ENCODE measurements around the gene GPATCH3. TPM values are rescaled to one million over a fixed set of nuclear protein-coding genes. Genes with fewer than 3 reads are reported as not detected.

GPATCH3 gene
- total RNA-seq, result 14.8 and 17.7 TPM in 2 replicates
- polyA plus RNA-seq, result 10.3 and 12.1 TPM in 2 replicates
- polyA plus RNA-seq (2011; cell fraction: cytosol; rRNA removed), result 9.6 and 11.4 TPM in 2 replicates
- polyA plus RNA-seq (2011; cell fraction: nucleus; rRNA removed), result 18.5 TPM in 2 replicates
- polyA plus RNA-seq (2012), result 10.0 and 10.2 TPM in 2 replicates
- 11.3 and 14.0 TPM in 2 replicates for polyA minus RNA-seq
- 5.7 TPM for polyA minus RNA-seq (2011; cell fraction: cytosol; rRNA and poly(A)+ RNA removed)
- 7.5 and 12.1 TPM in 2 replicates for polyA minus RNA-seq (2011; cell fraction: nucleus; rRNA and poly(A)+ RNA removed)
- percentile 64 among the genes with signal in this experiment for Bru-seq, nascent RNA
- percentile 67 among the genes with signal in this experiment for BruChase-seq, experiment 1, labeled RNA remaining after a 6-hour chase
- BruChase-seq, experiment 2, labeled RNA remaining after a 2-hour chase, result percentile 72 among the genes with signal in this experiment
- long read RNA-seq, transcript GPATCH3-201 (7 exons, 2,123 nt), result major isoform, 46 of 54 reads
- long read RNA-seq, partial matches to known transcripts, result 3 of 54 reads
- long read RNA-seq, other reads (novel, unspliced or antisense), result 5 of 54 reads

DNA sequence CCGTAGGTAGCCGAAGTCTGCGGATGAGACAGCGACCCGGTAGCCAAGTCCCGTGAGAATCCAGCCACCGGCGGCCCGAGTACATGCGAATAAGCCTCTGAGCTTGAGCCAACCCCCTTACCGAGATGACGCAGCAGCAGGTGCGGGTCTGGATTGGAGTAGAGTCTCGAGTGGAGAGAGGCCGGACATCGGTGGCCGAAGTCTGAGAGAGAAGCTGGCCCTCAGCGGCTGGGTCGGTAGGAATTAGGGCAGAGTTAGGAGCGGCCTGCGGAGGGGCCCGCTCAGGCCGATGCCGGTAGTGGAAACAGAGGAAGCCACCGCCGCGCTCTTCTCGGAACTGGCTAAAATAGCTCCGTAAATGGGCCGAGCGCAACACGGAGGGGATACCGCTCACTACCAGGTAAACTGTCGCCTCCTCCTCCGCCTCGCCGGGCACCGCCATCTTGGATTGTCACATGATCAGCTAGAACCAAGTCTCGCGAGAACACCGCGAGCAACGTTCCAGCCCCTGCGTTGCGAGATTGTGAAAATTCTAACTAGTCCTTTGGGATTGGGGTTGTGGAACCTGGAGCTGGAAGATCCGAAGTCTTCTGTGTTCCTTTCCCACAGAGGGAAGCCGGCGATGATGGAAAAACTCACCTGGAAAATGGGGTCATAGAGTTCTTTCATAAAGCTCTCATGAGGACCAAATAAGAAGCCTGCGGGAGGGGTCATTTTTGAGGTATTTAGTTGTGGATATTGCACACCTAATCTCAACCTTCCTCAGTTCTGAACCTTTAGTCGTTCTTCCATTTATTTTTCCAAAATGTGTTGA lies at the start of gene GPATCH3:
Gene GPATCH3 (minus strand): TSS at position 467 of the 814 bp plus-strand sequence. CDS start 25 bp downstream, at position 442.
- peak within 1 kb of the TSS; percentile 93 for H3K4me2 ChIP-seq (ENCODE audit: insufficient read depth, low read length)
- no peaks in the 10 kb centered on the region for H3K9me1 ChIP-seq (replicated peaks; ENCODE audit: control insufficient read depth, extremely low read depth, insufficient read depth, low read length)
- H4K20me1 ChIP-seq (replicated peaks; ENCODE audit: control insufficient read depth, extremely low read depth, insufficient read depth, low read length), result no peaks in the 10 kb centered on the region
- dilution Hi-C loops (cut with MboI; ENCODE audit: extremely low pct_ligation_motif_present, low sequenced_read_pairs) (no loop called here), intact Hi-C loops (cut with micrococcal nuclease) (loop anchor here (1.0 kb wide), 1 partner anchor 21 kb away; the partner anchor contains the start of gene NUDC)
- BruUV-seq (replicated peaks), result TSS peak; percentile 84
- no peaks in the 10 kb centered on the region for H3K9me3 ChIP-seq (replicated peaks; ENCODE audit: control insufficient read depth, insufficient read depth, low read length)
- peak; percentile 100 for FAIRE-seq
- TF ChIP-seq FOS (IDR thresholded peaks at IDR 0.05; ENCODE audit: borderline replicate concordance, insufficient read depth, low read length), result no peak
- peak; percentile 95 for TF ChIP-seq POLR2A (IDR thresholded peaks at IDR 0.05; ENCODE audit: low read depth, low read length)
- TF ChIP-seq EZH2 (IDR thresholded peaks at IDR 0.05; ENCODE audit: borderline replicate concordance, low read depth, low read length, severe bottlenecking), result no peak
- peak; percentile 33 for TF ChIP-seq MYC (IDR thresholded peaks at IDR 0.05; ENCODE audit: low read depth, low read length)
- TF ChIP-seq CTCF (IDR thresholded peaks at IDR 0.05; ENCODE audit: extremely low read depth in 1 of 2, insufficient read depth in 1 of 2, low read depth in 1 of 2, low read length in 2 of 2), result no peak
- TF ChIP-seq, protein P1, sequence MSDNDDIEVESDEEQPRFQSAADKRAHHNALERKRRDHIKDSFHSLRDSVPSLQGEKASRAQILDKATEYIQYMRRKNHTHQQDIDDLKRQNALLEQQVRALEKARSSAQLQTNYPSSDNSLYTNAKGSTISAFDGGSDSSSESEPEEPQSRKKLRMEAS (IDR thresholded peaks at IDR 0.05; ENCODE audit: insufficient read depth, insufficient read length), result peak; percentile 68
- TF ChIP-seq POLR2AphosphoS5 (IDR thresholded peaks at IDR 0.05; ENCODE audit: insufficient read depth, low read depth, low read length), result peak; percentile 94
- no peak for TF ChIP-seq GATA2 (IDR thresholded peaks at IDR 0.05; ENCODE audit: insufficient read depth, insufficient read length, low read depth, low read length)
- no peak for TF ChIP-seq JUN (IDR thresholded peaks at IDR 0.05; ENCODE audit: borderline replicate concordance, insufficient read depth, insufficient read length, low read depth)
- peak within 1 kb of the TSS; percentile 60 for H3K27ac ChIP-seq (ENCODE audit: insufficient read depth, low read depth, low read length)
- peak within 1 kb of the TSS; percentile 99 for H3K9ac ChIP-seq (replicated peaks; ENCODE audit: extremely low read depth, insufficient read depth, low read length)
- peaks cover 19% of the 10 kb centered on the region for H3K79me2 ChIP-seq (ENCODE audit: control insufficient read depth, insufficient read depth, low read length)
- peaks cover 12% of the 10 kb centered on the region for H3K4me1 ChIP-seq (ENCODE audit: control insufficient read depth, extremely low read depth, insufficient read depth, low read length)
- no peaks in the 10 kb centered on the region for H3K27me3 ChIP-seq (ENCODE audit: control insufficient read depth in 2 of 2, insufficient read depth in 2 of 2, low read length in 2 of 2)
- H2AFZ ChIP-seq (ENCODE audit: low read depth, low read length), result peak within 1 kb of the TSS; percentile 65
- ChIA-PET CTCF (interaction anchor here (1.1 to 1.7 kb wide), 6 partner anchors 10 to 35 kb away, joined by 3 to 9 read pairs (median 4); partner anchors contain the start of genes GPN2 and NUDC), POLR2A (interaction anchor here (0.6 to 2.9 kb wide), 5 partner anchors 10 to 62 kb away, joined by 3 to 17 read pairs (median 3); partner anchors contain the start of gene GPN2)
- peak within 1 kb of the TSS; percentile 54 to 89 (median 71) for H3K4me3 ChIP-seq (replicated peaks in 1 of 3; ENCODE audit: insufficient read depth in 1 of 3, low read depth in 1 of 3, low read length in 3 of 3)
- peaks cover 0 to 6% of the 10 kb centered on the region in 2 experiments for H3K36me3 ChIP-seq (ENCODE audit: control insufficient read depth in 2 of 2, extremely low read depth in 1 of 2, insufficient read depth in 2 of 2, low read length in 2 of 2)
- peak; percentile 90 for DNase-seq (ENCODE audit: low read depth, low spot score)

Measured in endothelial cell of umbilical vein (primary cell).